Keratinocyte (primary cell): ENCODE data around the gene DES.

Experiments
- EZH2 ChIP-seq: IDR thresholded peaks from one replicate; pipeline ENCODE4 v1.6.1; 2012; ENCODE audit warnings: inconsistent platforms, mild to moderate bottlenecking, low read length, moderate library complexity
- TF ChIP-seq, protein P1 (sequence below), 3 experiments: IDR thresholded peaks in 1 of 3; conservative IDR thresholded peaks in 1 of 3; optimal IDR thresholded peaks in 1 of 3; 2 replicates in 2 of 3; 3 replicates in 1 of 3; pipeline versions ENCODE3 to v1.5.1; 2011; ENCODE audit warnings: low read length in 3 of 3, mild to moderate bottlenecking in 3 of 3, moderate library complexity in 2 of 3, control low read depth in 1 of 3, inconsistent platforms in 1 of 3; ENCODE audit not compliant: insufficient read depth in 2 of 3; ENCODE audit errors: extremely low read depth in 1 of 3

DNA sequence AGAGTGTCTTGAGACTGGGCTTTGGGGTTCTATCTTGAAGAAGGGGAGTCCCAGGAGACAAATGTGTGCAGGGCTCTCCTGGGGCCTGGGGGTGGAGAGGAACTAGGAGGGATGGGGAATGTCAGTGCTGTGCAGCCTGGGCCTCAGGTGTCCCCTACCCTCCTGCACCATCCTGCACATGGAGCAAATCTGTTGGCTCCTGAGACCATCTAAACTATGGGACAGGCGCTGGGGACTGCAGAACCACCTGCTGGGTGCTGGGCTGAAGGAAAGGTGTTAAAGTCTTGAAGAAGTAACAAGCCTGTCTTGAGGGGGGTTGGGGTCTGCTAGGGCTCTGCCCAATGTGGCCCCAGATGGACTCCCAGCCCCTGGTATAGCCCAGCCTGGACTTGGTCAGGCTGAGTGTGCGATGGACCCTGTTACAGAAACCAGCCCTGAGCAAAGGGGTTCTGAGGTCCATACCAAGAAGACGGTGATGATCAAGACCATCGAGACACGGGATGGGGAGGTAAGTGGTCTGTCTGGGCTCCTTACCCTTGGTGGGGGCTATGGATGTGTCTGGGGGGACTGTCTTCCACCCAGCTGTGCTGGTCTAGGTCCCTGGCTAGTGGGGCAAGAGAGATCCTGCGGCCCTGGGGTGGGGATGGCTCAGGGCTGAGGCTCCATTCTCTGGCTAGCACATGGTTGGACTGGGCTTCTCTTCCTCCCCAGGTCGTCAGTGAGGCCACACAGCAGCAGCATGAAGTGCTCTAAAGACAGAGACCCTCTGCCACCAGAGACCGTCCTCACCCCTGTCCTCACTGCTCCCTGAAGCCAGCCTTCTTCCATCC lies 7.3 kb downstream of the DES start:
- TF ChIP-seq, protein P1, sequence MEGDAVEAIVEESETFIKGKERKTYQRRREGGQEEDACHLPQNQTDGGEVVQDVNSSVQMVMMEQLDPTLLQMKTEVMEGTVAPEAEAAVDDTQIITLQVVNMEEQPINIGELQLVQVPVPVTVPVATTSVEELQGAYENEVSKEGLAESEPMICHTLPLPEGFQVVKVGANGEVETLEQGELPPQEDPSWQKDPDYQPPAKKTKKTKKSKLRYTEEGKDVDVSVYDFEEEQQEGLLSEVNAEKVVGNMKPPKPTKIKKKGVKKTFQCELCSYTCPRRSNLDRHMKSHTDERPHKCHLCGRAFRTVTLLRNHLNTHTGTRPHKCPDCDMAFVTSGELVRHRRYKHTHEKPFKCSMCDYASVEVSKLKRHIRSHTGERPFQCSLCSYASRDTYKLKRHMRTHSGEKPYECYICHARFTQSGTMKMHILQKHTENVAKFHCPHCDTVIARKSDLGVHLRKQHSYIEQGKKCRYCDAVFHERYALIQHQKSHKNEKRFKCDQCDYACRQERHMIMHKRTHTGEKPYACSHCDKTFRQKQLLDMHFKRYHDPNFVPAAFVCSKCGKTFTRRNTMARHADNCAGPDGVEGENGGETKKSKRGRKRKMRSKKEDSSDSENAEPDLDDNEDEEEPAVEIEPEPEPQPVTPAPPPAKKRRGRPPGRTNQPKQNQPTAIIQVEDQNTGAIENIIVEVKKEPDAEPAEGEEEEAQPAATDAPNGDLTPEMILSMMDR (optimal IDR thresholded peaks at IDR 0.05 in 1 of 3, IDR thresholded peaks at IDR 0.05 in 1 of 3, conservative IDR thresholded peaks at IDR 0.05 in 1 of 3; ENCODE audit: extremely low read depth in 1 of 3, insufficient read depth in 2 of 3, low read length in 3 of 3): no peak
- TF ChIP-seq EZH2: no peak
